Neural progenitor cell (in vitro differentiated cells): ENCODE results near the gene NMUR1. TPM values are rescaled to one million over a fixed set of nuclear protein-coding genes. Genes with fewer than 3 reads are reported as not detected.

Source experiments
- DNase-seq: peaks from one replicate; pipeline ENCODE4 v3.0.0-alpha.2; 2016; ENCODE audit warnings: low spot score
- H2AFZ ChIP-seq: fragments of 200-600 bp; sonication (generic); replicated peaks from 2 replicates; pipeline ENCODE4 v1.6.1; 2016; ENCODE audit warnings: antibody characterized with exemption
- H3F3A ChIP-seq: fragments of 200-600 bp; sonication (generic); 2 replicates; pipeline ENCODE4 v1.6.1; 2016; ENCODE audit warnings: antibody characterized with exemption, low read depth
- H3K27ac ChIP-seq: fragments of 200-600 bp; sonication (generic); 2 replicates; pipeline ENCODE4 v1.5.1; 2016; ENCODE audit warnings: mild to moderate bottlenecking
- H3K27me3 ChIP-seq: fragments of 200-600 bp; sonication (generic); 2 replicates; pipeline ENCODE4 v1.6.1; 2016; ENCODE audit warnings: mild to moderate bottlenecking, moderate library complexity
- H3K36me3 ChIP-seq: fragments of 200-600 bp; sonication (generic); 2 replicates; pipeline ENCODE4 v1.5.1; 2016
- H3K4me1 ChIP-seq: fragments of 200-600 bp; sonication (generic); 2 replicates; pipeline ENCODE4 v1.6.1; 2016; ENCODE audit warnings: mixed run types
- H3K4me2 ChIP-seq: fragments of 200-600 bp; sonication (generic); 2 replicates; pipeline ENCODE4 v1.6.1; 2016
- H3K4me3 ChIP-seq: fragments of 200-600 bp; sonication (generic); 2 replicates; pipeline ENCODE4 v1.5.1; 2016
- H3K79me2 ChIP-seq: fragments of 200-600 bp; sonication (generic); 2 replicates; pipeline ENCODE4 v1.6.1; 2016; ENCODE audit warnings: low read depth
- H3K9ac ChIP-seq: fragments of 200-600 bp; sonication (generic); 2 replicates; pipeline ENCODE4 v1.6.1; 2016
- H3K9me3 ChIP-seq: fragments of 200-600 bp; sonication (generic); 2 replicates; pipeline ENCODE4 v1.5.1; 2016; ENCODE audit warnings: low read depth
- H4K20me1 ChIP-seq: fragments of 200-600 bp; sonication (generic); 2 replicates; pipeline ENCODE4 v1.6.1; 2016; ENCODE audit warnings: low read depth
- H3K27ac Mint-ChIP-seq: 3 replicates; pipeline ENCODE4 v1.8.0; 2021; ENCODE audit warnings: mixed read lengths
- H3K27me3 Mint-ChIP-seq: 2 replicates; pipeline ENCODE4 v1.8.0; 2022; ENCODE audit warnings: low read depth, mild to moderate bottlenecking, inconsistent platforms, moderate library complexity, mixed read lengths; ENCODE audit not compliant: insufficient read depth
- H3K36me3 Mint-ChIP-seq: 3 replicates; pipeline ENCODE4 v1.8.0; 2021; ENCODE audit warnings: mixed read lengths
- H3K4me1 Mint-ChIP-seq: 3 replicates; pipeline ENCODE4 v1.8.0; 2021; ENCODE audit warnings: mixed read lengths
- H3K4me3 Mint-ChIP-seq: 3 replicates; pipeline ENCODE4 v1.8.0; 2021; ENCODE audit warnings: mild to moderate bottlenecking, moderate library complexity, mixed read lengths
- H3K9me3 Mint-ChIP-seq: 3 replicates; pipeline ENCODE4 v1.8.0; 2020; ENCODE audit warnings: mixed read lengths
- EZH2 ChIP-seq: fragments of 200-600 bp; sonication (generic); IDR thresholded peaks from 2 replicates; pipeline ENCODE4 v1.6.1; 2017; ENCODE audit warnings: antibody characterized with exemption, mild to moderate bottlenecking, moderate library complexity
- EZH2phosphoT487 ChIP-seq: fragments of 200-600 bp; sonication (generic); IDR thresholded peaks from 2 replicates; pipeline ENCODE4 v1.6.1; 2017; ENCODE audit warnings: antibody characterized with exemption
- total RNA-seq: library from RNA; depleted of rRNA; stranded (reverse); fragments of >200 nt; gene quantifications from 2 replicates; pipeline ENCODE4 v1.2.3, GENCODE V29; 2015; ENCODE audit warnings: low replicate concordance
- TF ChIP-seq, protein P1 (sequence below): fragments of 200-600 bp; sonication (generic); IDR thresholded peaks from 2 replicates; pipeline ENCODE4 v1.5.1; 2017; ENCODE audit warnings: antibody characterized with exemption, mild to moderate bottlenecking

The NMUR1 gene
- total RNA-seq, 1 donor from 2014 or later: 0.52 TPM

DNA sequence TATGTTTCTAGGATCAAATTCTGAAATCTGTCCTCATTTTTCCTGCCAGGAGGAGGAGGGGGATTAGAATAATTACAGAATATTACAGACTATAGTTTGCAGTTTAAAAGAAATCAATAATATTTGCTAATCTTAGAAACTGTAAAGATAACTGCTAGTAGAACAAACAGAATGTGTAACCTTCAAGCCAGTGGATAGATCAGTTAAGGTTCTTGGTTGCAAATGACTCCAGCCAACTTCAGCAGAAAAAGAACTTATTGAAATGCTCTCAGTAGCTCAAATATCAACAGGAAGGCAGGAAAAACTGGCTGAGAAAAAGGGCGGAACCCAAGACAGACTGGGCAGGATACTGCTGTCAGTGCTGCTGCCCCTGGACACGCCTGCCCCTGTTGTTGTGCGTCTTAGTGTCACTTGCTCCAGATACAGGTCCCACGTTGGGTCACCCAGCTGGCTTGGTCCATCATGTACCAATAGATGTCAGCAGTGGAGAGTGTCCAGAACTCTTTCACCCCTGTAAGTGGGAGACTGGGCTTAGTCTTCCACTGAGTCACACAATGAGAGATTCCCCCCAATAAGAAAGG is 10.2 kb downstream of the NMUR1 start:
- DNase-seq: no peak
- Histone ChIP-seq H3K27me3 (peaks cover 6% of the 10 kb centered on the region), H3K36me3 (no peaks in the 10 kb centered on the region), H3K4me2 (no peak overlapping the region), H3K27ac (no peak overlapping the region), H3K4me1 (peaks cover 7% of the 10 kb centered on the region), H3K9me3 (no peaks in the 10 kb centered on the region), H3K79me2 (no peaks in the 10 kb centered on the region), H2AFZ (no peak overlapping the region), H3K9ac (no peak overlapping the region), H3K4me3 (no peak overlapping the region), H4K20me1 (no peaks in the 10 kb centered on the region), H3F3A (no peaks in the 10 kb centered on the region)
- TF ChIP-seq, protein P1, sequence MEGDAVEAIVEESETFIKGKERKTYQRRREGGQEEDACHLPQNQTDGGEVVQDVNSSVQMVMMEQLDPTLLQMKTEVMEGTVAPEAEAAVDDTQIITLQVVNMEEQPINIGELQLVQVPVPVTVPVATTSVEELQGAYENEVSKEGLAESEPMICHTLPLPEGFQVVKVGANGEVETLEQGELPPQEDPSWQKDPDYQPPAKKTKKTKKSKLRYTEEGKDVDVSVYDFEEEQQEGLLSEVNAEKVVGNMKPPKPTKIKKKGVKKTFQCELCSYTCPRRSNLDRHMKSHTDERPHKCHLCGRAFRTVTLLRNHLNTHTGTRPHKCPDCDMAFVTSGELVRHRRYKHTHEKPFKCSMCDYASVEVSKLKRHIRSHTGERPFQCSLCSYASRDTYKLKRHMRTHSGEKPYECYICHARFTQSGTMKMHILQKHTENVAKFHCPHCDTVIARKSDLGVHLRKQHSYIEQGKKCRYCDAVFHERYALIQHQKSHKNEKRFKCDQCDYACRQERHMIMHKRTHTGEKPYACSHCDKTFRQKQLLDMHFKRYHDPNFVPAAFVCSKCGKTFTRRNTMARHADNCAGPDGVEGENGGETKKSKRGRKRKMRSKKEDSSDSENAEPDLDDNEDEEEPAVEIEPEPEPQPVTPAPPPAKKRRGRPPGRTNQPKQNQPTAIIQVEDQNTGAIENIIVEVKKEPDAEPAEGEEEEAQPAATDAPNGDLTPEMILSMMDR: no peak
- TF ChIP-seq EZH2: no peak
- TF ChIP-seq EZH2phosphoT487: no peak
- H3K36me3 Mint-ChIP-seq: no peaks in the 10 kb centered on the region
- H3K27me3 Mint-ChIP-seq: peaks cover 5% of the 10 kb centered on the region
- H3K27ac Mint-ChIP-seq: no peak overlapping the region
- no peaks in the 10 kb centered on the region for H3K9me3 Mint-ChIP-seq
- peaks cover 3% of the 10 kb centered on the region for H3K4me1 Mint-ChIP-seq
- no peak overlapping the region for H3K4me3 Mint-ChIP-seq

DNA sequence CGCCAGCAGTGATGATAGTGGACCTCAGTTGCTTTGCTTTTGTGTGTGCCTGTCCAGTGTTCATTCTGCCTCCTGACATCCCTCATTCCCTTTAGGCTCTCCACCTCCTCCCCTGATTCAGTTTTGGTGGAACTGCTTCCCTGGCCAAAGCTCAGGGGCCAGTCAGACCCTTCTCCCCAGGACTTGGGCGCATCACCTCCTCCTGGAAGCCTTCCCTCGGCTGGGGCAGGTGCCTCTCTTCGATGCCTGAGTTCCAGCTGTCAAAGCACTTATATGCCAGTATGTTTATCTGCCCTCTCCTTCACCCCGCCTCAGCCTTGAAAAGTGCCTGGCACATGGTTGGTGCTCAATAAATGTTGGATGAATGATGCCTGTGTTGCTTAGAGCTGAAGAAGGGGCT is 11.5 kb downstream of the NMUR1 start:
- Histone ChIP-seq H3K27me3 (peaks cover 8% of the 10 kb centered on the region), H2AFZ (no peak overlapping the region), H3K9ac (no peak overlapping the region), H3K27ac (no peak overlapping the region), H4K20me1 (no peaks in the 10 kb centered on the region), H3K4me3 (no peak overlapping the region), H3K4me2 (no peak overlapping the region), H3K36me3 (no peaks in the 10 kb centered on the region), H3K79me2 (peaks cover 1% of the 10 kb centered on the region), H3F3A (no peaks in the 10 kb centered on the region), H3K4me1 (peaks cover 9% of the 10 kb centered on the region), H3K9me3 (no peaks in the 10 kb centered on the region)
- H3K9me3 Mint-ChIP-seq: no peaks in the 10 kb centered on the region
- no peak overlapping the region for H3K27ac Mint-ChIP-seq
- H3K4me1 Mint-ChIP-seq: peaks cover 10% of the 10 kb centered on the region
- H3K4me3 Mint-ChIP-seq: no peak overlapping the region
- no peak for DNase-seq
- TF ChIP-seq EZH2 (no peak), EZH2phosphoT487 (no peak)
- TF ChIP-seq, protein P1: no peak
- peaks cover 2% of the 10 kb centered on the region for H3K27me3 Mint-ChIP-seq
- H3K36me3 Mint-ChIP-seq: no peaks in the 10 kb centered on the region

DNA sequence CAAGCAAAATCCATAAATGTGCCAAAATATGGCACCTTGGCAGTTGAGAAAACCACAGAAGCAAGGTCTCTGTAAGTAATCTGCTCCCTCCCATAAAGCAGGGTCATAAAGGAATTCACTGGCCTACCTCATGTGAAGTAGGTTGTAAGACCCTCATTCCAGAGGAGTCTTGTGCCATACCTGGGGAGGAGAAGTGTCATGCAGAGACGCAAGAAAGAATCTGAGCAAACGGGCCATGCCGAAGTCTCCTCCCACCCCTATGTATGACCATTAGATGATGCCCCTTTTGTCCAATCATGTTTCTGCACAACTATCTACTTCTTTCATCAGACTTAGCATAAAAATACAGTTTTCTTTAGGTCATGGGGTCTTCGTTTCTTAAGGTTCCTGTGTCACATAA is 14.6 kb downstream of the NMUR1 start:
- Histone ChIP-seq H2AFZ (no peak overlapping the region), H3K4me2 (no peak overlapping the region), H3K36me3 (no peaks in the 10 kb centered on the region), H3K4me3 (no peak overlapping the region), H3K27me3 (peaks cover 8% of the 10 kb centered on the region), H3F3A (no peaks in the 10 kb centered on the region), H3K4me1 (peaks cover 8% of the 10 kb centered on the region), H3K9me3 (no peaks in the 10 kb centered on the region), H3K79me2 (peaks cover 7% of the 10 kb centered on the region), H3K9ac (no peak overlapping the region), H3K27ac (no peak overlapping the region), H4K20me1 (no peaks in the 10 kb centered on the region)
- H3K4me1 Mint-ChIP-seq: peaks cover 17% of the 10 kb centered on the region
- no peak overlapping the region for H3K4me3 Mint-ChIP-seq
- no peak overlapping the region for H3K27ac Mint-ChIP-seq
- H3K9me3 Mint-ChIP-seq: no peaks in the 10 kb centered on the region
- TF ChIP-seq EZH2phosphoT487 (no peak), EZH2 (no peak)
- TF ChIP-seq, protein P1: no peak
- no peak for DNase-seq
- H3K27me3 Mint-ChIP-seq: peaks cover 4% of the 10 kb centered on the region
- no peaks in the 10 kb centered on the region for H3K36me3 Mint-ChIP-seq
